GM19328 (cell line): Measurements from ENCODE around the gene AZIN2.
"Not testable (repeated sequence)": the region's sequence is repeated elsewhere in the genome, so short reads cannot be mapped to it uniquely, and the experiment has no call there.

ENCODE experiments used
- ATAC-seq: cut with Tn5 transposase; IDR thresholded peaks from one replicate; pipeline ENCODE4 v1.9.1; 2021; ENCODE audit warnings: mild to moderate bottlenecking, moderate library complexity; ENCODE audit not compliant: unreplicated experiment

AZIN2 gene

DNA sequence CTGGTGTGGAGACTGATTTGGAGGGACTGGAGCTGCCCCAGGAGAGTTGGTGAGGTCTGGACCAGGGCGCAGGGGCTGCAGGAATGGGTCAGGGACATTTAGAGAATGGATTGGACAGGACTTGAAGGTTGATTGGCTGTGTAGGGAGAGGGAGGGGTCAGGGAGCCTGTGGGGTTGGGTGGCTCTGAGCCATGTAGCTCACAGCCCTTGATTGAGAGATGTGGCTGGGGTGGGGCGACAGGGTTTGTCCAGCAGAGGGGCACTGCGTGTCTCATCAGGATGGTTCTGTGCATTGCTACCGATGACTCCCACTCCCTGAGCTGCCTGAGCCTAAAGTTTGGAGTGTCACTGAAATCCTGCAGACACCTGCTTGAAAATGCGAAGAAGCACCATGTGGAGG is 12.1 kb downstream of the AZIN2 start:
- no peak for ATAC-seq

DNA sequence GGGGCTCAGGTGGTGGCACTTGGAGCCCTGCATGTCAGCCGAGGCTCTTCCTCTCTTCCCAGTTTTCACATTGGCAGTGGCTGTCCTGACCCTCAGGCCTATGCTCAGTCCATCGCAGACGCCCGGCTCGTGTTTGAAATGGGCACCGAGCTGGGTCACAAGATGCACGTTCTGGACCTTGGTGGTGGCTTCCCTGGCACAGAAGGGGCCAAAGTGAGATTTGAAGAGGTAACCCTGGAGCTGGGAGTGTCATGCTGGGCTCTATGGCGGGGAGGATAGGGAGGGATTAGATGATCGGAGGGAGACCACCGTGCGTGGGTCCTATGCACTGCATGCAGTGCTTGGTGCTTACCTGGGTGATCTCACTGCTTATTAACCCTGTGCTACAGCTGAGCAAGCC is 13.5 kb downstream of the AZIN2 start:
- ATAC-seq = no peak

DNA sequence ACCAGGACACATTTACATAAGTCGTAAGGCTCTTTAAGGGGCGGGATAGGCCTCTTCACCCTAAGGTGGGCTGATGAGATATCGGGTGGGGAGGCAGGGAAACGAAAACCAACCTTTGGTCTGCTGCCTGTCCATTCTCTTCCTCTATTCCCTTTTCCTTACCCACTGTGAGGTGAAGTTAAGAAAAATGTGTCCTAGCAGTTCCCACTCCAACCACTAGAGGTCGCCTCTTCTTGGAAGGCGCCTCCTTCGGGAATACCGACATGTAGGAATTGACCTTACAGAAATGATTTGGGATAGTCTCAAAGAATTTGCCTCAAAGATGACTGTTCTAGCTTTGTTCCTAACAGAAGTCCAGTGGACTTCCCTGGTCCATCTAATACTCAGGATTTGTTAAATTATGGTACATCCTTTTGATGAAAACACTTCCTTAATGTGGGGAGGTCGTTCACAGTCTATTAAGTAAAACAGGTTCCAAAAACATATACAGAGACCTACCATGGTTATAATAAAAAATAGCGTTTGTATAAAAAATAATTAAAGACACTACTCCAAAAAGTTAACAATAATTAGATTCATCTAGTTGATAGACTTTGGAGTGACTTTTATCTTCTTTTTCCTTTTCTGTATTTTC is 14.1 kb downstream of the AZIN2 start:
- no peak for ATAC-seq

DNA sequence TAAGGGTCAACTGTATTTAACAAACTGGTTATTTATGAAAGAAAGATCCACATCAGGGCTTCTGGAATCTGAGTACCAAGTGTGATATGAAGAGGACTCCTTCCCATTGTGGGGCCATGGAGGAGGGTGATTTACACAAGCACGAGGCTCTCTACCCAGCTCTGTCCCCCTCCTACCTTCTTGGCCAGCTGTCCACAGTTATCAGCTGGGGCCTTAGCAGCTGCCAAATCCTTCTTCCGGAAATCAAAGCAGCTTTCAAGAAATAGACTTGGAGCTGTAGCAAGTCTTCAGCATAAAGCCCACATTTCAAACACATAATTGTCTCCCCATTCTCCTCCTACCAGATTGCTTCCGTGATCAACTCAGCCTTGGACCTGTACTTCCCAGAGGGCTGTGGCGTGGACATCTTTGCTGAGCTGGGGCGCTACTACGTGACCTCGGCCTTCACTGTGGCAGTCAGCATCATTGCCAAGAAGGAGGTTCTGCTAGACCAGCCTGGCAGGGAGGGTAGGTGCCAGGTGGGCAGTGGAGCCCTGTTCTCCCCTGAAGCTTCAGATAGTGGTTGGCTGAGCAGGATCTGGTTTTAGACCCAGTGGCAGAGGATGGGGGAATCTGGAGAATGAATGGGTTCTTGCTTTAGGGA is 15.5 kb downstream of the AZIN2 start:
- ATAC-seq = no peak

DNA sequence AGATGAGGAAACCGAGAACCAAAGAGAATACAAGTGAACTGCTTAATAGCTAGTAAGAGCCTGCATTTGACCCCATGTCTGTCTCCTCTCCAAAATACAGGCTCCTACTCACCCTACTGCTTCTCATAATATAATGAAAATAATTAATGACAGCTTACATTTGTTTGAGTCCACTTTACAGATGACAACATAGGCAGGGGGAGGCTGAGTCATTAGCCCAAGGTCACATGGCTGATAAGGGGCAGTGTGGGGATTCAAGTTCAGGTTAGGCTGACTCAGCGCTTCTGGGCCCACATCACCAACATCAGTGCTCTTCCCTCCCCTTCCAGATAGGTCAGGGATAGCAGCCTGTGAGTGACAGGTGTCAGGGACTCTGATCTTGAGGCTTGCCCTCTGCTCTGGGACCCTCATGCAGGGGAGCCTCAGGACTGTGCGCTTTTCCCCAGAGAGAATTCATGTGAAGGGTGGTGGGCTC is 16.2 kb downstream of the AZIN2 start:
- no peak for ATAC-seq

DNA sequence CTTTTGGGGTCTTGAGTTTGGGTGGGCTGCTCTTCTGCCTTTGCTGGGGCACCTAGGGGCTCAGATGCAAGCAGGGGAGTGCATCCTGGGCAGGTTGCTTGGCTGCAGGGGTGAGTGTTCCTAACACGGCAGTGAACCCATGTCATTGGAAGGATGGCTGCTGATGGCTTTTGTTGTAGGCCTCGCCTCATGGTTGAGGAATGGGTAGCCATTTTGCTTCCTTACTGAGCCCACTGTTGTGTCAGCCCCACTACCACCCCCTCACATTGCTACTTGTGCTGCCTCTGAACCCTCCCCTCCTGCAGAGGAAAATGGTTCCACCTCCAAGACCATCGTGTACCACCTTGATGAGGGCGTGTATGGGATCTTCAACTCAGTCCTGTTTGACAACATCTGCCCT is 16.8 kb downstream of the AZIN2 start:
- ATAC-seq = no peak

DNA sequence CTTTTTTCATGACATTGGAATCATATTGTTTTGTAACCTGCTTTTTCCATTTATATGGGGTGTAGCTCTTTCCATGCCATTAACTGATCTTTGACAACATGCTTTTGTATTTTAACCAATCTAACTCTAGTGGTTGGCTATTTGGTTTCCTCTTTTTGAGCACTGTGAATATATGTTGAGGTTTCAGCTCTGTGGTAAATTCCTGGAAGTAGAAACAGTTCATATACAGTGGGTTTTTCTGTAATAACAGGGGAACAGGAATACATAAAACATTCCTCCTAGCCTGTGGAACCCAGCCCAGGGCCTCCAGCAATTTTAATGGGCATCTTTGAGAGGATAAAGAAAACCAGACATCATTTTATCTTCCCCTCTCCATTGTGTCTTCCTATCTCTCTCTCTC is 17.4 kb downstream of the AZIN2 start:
- ATAC-seq = no peak

DNA sequence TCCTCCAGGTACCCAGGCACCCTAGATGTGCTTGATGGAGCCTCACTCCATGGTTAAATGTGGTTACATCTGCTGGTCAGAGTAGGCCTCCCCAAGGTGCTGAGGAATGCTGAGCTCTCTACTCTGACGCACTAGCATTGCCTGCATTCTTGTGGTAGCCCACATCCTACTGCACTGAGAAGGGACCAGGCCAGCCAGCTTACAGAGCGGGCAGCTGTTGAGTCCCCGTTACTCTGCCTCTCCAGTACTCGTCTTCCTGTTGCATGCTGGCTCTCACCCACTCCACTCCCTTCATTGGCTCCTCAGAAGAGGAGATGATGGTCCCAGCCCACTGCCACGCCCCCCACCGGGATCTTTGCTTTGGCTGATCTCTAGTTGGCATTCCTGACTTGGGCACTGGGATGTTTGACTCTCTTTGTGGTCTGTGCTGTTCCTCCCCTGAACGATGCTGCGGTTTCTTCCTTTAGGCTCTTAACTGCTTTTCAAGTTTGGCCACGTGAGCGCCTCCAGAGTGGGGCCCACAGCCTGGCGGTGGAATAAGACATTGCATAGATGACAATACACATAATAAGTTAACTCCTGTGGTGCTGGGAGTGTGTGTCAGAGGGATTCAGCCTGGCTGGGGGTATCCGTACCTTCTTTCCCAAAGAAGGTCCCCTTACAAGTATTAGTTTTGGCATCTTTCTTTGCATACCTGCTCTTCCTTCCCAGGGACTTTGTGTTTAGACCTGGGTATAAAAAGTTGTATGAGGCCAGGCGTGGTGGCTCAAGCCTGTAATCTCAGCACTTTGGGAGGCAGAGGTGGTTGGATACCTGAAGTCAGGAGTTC is 18.6 kb downstream of the AZIN2 start:
- ATAC-seq = no peak

DNA sequence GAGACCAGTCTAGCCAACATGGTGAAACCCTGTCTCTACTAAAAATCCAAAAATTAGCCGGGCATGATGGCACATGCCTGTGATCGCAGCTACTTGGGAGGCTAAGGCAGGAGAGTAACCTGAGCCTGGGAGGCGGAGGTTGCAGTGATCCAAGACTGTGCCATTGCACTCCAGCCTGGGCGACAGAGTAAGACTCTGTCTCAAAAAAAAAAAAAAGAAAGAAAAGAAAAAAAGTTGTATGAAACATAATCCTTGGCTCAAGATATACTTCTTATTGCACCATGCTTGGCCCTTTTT is 19.1 kb downstream of the AZIN2 start:
- ATAC-seq = not testable (repeated sequence)

DNA sequence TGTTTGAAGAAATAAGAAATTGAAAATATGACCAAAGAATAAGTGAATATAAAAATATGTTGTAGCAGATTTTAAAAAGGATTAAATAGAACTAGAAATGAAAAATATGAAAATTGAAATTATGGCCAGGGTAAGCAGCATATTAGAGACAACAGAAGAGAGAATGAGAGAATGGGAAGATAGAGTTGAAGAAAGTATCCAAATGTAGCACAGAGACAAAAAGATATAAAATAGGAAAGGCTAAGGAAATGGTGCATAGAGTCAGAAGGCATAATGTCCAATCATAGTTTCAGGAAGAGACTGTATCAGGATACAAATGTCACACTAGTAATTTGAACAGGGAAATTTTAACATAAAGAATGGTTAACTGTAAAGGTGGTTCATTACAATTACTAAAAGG is 29.5 kb downstream of the AZIN2 start:
- ATAC-seq = no peak

DNA sequence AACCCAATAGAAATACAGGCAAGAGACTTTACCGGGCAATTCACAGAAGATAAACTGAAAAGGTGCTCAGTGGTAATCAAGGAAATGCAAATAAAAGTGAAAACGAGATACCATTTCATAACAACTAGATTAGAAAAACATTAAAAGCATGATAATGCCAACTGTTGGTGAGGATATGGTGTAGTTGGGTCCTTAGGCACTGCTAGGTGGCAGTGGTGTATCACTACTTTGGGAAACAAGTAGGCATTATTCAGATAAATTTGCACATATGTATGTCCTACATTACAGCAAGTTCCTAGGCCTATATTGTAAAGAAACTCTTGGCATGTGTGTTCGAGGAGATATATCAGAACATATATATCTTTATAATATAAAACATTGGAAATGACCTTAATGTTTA is 31.0 kb downstream of the AZIN2 start:
- no peak for ATAC-seq

DNA sequence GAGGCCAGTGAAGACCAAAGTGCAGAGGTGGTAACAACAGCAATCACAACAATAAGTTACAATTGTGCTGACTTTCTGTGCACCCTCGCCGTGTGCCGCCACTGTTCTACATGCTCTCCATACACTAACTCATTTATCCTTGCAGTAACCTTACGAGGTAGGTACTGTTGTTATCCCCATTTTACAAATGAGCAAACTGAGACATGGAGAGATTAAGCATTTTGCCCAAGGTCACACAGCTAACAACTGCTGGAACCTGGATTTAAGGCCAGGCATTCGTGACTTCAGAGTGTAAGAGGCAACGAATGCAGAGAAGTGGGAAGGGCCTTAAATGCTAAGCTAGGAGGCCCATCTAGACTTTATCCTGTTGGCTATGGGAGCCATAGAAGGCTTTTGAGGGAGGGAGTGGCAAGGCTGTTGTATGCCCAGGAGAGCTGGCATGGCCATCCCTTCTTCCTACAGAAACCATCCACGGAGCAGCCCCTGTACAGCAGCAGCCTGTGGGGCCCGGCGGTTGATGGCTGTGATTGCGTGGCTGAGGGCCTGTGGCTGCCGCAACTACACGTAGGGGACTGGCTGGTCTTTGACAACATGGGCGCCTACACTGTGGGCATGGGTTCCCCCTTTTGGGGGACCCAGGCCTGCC is 36.6 kb downstream of the AZIN2 start:
- ATAC-seq = no peak

DNA sequence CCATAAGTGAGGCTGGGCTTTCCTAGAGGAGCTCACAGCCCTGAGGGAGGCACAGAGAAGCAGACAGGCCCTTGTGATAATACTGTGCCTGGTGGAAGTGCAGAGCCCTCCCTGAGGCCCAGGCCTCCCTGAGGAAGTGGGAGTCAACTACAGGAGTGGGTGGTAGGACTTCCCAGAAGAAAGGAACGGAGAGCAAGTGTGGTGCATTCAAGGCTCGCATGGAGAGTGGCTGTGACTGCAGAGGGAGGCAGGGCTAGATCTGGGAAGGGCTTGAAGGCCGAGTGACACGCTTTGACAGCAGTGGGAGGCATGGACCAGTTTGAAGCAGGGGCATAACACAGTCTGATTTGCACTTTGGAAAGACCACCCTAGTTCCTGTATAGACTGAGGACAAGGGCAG is 37.3 kb downstream of the AZIN2 start:
- no peak for ATAC-seq

DNA sequence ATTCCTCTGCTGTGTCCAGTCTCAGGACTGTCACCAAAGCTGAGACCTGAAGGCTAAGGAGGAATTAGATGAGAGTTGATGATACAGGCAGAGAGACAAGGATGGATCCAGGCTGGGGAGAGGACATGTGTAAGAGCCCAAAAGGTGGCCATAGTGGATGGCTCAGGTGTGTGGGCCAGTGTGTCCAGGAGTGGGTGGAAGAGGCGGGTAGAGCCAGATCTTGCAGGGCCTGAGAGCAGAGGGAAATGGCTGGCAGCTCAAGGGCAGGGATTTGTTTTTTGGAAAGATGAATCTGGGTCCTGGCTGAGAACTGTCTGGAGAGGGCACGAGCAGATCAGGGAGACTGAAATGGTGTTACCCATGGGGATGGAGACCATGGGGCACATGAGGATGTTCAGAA is 38.1 kb downstream of the AZIN2 start:
- ATAC-seq = no peak

DNA sequence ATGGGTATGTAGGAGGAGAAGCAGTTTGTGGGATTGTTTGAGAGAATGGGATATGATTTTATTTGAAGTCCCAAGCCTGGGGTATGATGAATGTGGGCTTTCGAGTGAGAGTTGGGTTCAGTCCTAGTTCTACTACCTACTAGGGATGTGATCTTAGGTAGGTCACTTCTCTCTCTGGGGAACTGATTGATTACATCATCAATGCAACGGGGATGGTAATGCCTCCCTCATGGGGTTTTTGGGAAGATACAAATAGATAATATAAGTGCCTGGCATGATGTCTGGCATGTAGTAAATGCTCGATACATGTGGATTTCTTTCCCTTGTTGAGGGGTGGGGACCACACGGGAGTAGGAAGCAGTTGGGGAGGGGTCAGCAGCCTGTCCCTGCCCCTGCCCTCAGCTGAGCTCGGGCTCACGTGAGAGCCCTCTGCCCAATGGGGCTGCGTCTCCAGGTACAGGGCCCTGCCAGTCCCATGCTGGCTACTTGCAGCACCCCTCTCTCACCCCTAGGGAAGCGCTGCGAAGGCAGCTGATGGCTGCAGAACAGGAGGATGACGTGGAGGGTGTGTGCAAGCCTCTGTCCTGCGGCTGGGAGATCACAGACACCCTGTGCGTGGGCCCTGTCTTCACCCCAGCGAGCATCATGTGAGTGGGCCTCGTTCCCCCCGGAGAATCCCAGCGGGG is 38.7 kb downstream of the AZIN2 start:
- no peak for ATAC-seq

DNA sequence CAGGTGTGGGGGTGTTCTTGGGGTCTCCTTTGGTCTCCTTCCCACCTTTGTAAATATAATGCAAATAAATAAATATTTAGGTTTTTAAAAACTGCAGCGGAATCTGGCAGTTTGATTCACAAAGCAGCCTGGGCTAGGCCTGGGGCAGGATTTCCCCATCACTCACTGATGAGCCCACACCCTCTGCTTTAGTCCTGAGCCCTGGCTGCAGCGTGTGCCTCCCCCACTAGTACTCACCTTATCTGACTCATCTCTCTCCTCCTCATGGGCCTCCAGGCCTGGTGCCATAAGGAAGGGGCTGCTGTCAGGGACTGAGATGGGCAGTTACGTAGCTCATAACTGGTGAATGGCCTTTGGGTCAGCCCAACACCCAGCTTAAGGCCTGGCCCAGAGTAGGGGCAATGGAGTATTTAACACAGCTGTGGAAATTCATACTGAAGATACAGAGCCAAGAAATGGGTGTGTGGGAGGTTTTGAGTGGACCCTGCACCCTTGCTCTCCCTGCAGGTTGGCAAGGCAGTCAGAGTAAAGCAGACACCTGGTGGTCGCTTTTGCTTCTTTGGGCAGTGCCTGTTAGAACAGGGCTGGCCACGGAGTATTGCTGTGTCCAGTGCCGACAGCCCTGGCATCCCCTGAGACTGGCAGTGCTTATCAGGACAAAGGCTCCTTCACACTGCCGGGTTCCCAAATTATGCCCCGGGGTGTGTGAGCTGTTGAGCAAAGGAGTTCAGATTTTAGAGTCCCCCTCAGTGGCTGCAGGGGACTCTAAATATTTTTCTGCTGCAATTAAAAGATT is 39.7 kb downstream of the AZIN2 start:
- no peak for ATAC-seq

DNA sequence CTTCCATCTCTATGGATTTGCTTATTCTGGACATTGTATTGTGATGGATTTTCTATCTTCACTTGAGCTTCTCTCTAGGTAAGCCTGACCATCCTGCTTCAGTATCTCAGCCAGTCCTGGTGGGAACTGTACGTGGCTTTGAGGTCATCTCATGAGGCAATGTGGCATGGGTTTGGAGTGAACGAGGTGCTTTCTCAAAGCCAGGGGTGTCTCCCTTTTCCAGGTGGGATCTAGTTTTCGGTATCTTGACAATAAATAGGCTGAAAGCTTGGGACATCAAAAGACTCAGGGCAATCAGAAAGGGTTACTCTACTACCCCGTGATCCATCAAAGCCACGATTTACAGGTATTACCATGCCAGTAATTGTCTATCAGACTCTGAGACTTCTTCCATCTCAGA is 40.8 kb downstream of the AZIN2 start:
- no peak for ATAC-seq

DNA sequence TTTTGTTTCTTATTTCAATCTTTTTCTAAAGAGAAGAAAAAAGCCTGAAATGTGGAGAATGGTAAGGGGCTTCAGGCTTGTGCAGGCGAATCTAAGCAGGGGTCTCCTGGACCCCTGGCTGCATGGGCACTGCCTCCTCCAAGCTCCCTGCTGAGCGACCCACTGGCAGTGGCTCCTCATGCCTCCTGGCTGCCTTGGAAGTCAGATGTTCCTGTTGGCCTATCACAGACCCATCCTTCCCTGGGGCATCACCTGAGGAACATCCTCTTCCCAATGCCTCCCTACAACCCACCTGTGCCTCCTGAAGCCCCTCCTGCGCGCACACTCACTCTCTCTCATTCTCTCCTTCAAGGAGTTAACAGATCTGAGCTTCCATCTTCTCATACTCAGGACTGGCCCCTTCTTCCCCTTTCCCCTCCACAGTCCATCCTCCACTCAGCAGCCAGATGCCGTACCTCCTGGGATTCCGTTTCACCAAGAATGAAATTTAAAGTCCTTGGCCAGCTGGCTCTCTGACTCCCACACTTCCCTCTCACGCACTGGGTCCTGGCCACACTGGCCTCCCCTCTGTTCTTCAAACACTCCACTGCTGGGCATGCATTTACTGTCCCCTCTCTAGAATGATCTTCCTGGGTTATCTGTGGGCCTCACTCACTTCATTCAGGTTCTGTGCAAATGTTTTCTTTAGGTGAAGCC is 41.7 kb downstream of the AZIN2 start:
- ATAC-seq = no peak

DNA sequence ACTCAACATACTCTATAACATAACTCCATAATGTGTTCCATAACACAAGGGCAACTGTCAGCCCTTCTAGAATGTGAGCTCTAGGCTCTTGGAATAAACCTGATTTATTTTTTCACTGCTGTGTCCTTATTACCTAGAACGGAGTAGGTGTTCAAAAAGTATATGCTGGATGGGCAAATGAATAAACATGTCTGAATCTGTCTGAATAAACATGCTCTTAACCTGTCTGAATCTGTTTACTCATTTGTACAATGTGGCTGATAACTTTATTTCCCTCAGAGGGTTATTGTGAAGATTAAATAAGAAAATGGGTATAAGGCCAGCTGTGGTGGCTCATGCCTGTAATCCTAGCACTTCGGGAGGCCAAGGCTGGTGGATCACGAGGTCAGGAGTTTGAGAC is 42.3 kb downstream of the AZIN2 start:
- ATAC-seq = no peak

DNA sequence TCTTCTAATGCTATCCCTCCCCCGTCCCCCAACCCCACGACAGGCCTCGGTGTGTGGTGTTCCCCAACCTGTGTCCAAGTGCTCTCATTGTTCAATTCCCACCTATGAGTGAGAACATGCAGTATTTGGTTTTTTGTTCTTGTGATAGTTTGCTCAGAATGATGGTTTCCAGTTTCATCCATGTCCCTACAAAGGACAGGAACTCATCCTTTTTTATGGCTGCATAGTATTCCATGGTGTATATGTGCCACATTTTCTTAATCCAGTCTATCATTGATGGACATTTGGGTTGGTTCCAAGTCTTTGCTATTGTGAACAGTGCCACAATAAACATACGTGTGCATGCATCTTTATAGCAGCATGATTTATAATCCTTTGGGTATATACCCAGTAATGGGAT is 43.7 kb downstream of the AZIN2 start:
- ATAC-seq = not testable (repeated sequence)
